NCI-H2196 (cell line): Measurements from ENCODE around the gene WWOX.

Experiments used
- DNase-seq: peaks from one replicate; lab custom pipeline; 2025; ENCODE audit not compliant: unreplicated experiment; lab: John Stamatoyannopoulos, UW

WWOX gene

DNA sequence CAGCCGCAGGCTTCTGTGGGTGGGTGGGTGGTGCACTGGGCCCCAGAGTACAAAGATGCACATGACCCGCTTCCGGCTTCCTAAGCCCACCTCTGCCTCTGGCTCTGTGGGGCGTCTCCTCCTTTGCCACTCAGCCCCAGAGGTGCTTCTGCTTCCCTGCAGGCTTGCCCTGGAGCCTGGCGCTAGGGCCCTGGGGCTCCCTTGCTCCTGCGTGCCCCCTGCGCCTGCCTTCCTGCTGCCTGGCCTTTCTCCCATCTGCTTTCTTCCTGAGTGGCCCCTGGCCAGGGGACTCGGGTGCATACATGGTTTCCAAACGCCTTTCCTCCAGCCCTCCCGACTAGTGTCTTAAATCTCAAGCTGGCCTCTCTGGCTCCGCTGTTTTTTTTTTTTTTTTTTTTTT is 3.4 kb downstream of the WWOX start:
- DNase-seq, result no peak

DNA sequence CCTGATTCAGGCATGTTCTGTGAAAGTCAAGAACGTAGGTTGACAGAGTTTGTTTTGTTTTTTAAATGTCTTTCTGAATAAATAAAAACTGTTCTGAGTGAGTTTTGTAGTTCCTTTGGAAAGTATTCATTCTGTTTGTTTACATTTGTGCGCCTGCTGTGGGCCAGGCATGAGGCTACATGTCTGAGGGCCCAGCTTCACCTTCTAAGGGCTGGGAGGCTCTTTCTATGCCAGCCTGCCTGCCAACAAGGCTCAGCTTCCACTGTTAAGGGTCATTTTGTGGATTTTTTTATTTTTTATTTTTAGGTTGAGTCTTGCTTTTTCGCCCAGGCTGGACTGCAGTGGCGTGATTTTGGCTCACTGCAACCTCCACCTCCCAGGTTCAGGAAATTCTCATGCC is 6.1 kb downstream of the WWOX start:
- DNase-seq, result no peak

DNA sequence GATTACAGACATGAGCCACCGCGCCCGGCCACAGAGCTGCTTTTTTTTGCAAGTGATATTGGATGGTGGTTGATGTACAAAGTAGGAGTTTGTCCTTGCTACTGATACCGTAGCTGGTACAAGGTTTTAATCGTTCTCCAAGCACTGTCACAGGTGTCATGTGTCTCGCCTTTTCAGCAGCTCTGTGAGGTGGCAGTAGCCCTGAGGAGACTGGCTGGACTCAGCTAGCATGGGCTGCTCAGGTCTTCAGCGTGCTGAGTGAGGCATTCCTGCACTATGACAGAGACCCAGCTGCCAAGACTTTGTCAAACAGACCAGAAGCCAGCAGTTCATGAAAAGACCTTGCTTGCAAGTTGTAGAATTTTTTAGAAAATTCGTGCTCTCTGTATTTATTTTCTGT is 7.2 kb downstream of the WWOX start:
- DNase-seq, result no peak

DNA sequence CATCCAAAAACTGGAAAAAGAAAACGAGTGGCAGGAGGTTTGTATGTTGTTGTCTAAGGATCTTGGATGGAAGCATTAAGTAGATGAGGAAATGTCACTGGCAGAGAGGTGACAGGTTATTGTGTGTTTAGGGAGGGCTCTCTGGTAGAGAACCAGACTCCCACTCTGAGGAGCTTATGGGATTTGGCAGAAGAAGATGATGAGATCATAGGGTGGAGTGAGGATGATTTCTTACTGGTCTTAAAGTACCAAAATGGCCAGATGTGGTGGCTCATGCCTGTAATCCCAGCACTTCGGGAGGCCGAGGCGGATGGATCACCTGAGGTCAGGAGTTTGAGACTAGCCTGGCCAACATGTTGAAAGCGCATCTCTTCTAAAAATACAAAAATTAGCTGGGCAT is 9.0 kb downstream of the WWOX start:
- DNase-seq, result no peak

DNA sequence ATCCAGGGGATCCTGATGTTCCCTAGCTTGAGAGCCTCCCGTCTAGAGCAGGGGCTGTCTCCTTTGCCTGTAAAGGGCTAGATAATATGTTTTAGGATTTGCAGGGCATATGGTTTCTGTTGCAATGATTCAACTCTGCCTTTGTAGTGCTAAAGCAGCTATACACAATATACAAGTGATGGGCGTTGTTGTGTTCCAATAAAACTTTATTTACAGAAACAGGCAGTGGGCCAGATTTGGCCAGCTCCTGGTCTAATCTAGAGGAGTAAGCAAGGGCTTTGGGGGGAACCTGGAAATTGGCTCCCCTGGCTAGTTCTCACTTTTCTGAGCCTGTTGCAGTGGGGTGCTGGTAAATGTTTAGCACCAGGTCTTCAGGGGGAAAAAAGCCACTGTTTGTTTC is 13.8 kb downstream of the WWOX start:
- no peak for DNase-seq

DNA sequence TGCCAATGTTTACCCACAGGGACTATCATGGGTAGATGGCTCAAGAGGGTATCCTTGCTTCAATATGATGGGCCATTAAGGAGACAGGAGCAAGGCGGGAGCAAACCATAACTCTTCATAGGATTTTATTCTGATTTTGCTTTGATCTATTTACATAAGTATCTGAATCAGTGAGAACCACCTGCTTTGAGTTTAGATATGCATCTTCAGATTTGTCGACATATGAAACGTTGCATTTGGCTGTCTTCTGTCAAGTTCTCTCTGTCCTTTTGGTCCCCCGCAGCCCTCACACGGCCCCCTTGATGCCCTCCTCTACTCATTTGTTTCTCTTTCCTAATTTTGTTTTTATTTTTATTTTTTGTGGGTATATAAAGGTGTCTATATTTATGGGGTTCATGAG is 16.2 kb downstream of the WWOX start:
- no peak for DNase-seq

DNA sequence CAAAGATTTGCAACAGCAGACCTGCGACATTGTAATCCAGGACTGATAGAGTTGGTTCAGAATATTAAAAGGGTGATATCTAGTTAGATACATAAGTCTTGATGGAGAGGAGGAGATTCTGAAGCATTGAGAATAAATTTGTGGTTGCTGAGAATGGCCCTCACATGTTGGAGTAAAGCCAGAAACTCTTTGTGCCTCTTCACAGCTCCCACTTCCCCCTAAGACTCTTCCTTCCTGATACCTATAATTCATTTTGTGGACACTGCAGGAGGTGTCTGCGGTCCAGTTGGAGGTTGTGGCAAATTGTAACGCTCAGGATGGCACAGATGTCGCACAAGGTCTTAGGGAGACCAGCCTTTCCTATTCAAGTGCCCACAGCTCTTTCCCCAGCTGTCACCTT is 17.5 kb downstream of the WWOX start:
- DNase-seq, result no peak

DNA sequence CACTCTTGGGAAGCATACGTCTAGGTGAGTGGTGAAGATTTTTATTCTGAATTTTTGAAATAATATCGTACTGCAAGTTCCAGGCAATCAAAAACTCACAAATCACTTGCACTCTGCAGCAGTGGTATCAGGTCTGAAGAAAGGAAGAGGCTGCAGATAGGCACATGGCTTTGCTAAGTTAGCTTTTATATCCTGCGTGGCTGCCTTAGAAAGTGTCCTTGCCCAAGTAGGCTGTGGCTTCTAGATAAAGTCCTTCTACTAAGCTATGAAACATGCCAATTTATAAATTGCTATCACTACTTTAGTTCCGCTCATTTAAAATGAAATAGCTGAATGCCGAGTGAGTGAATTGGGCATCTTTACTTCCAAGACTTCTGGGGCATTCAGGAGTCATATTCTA is 17.9 kb downstream of the WWOX start:
- DNase-seq, result no peak

DNA sequence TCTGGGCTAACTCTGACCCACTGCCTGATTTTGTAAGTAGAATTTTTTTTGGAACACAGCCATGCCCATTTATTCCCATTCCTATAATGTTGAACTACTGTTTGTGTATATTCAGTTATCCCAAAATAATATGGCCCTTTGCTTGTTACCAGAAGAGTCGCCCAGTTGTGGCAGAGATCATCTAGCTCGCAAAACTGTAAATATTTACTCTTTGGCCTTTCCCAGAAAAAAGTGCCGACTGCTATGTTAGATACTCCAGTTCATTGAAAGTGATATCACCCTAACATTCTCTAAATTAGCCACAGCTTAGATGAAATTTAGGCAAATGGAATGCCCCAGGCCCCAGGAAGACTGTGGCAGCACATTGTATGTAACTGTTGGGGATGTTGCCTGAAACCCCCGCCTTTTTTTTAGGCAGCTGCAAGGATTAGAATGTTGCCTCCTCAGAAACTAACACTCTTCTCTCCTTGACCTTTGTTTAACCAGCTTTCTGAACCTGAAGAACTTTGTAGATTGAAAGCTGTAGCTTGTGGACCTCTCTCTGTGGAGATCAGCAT is 19.1 kb downstream of the WWOX start:
- DNase-seq, result no peak

DNA sequence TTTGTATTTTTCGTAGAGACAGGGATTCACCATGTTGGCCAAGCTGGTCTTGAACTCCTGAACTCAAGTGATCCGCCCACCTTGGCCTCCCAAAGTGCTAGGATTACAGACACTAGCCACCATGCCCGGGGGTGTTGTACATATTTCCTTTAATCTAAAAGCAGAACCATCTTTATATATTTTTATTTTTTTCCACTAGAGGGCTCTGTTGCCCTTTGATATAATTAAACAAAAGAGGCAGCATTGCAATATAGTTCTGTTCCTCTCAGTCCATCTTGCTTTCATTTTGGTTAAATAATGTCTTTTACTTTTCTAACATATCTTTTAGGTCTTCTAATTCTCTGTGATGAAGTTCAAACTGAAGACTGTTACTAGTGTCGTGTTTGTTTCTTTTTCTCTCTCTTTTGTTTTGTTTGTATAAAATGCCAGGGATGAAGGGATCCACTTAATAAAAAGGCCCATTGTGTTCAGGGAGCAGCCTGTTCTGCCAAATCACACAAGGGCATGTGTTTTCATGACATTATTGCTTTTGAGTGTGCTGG is 23.4 kb downstream of the WWOX start:
- DNase-seq, result peak; percentile 60

DNA sequence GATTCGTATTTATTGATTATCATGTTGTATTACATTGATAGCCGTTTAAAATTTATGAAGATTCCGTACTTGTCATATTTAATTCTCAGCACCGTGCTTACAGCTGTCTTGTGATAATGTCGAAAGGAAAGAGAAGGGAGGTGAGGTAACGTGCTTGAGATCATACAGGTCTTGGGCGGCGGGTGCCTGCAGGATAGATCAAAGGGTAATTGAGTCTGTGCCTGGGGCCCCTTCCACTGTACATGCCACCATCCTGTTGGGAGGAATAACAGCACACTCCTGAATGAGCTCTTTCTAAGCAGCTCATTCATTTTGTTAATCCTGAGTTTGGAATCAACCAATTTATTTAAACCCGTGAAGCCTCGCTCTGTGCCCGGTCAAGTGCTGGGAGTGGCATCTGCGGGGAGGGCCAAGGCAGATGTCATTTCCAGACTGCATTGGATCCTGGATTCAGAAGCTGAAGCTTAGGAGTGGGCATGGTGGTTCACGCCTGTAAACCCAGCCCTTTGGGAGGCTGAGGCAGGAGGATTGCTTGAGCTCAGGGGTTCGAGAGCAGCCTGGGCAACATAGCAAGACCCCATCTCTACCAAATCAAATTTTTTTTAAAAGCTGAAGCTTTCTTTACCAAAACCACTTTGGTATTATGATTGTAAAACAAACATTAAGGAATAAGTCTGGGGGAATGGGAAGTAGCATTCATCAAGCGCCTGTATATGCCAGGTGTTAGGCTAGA is 25.8 kb downstream of the WWOX start:
- DNase-seq, result no peak

DNA sequence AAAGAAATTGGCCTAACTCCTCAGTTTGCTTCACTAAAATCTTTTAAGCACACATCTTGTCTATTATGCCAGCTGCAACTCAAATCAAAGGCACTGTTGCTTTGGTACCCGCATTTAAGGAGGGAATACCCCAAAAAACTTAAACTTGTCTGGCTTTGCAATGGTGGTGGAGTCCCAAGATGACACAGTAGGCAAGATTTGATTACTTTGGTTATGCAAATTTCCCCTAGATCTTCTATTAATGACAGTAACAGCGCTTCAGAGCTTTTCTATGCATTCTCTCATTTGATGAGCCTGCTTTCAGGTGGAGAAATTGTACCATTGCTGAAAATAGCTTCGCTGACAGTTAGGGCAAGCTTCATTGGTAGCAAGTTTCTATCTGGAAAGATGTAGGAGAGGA is 27.2 kb downstream of the WWOX start:
- DNase-seq, result no peak

DNA sequence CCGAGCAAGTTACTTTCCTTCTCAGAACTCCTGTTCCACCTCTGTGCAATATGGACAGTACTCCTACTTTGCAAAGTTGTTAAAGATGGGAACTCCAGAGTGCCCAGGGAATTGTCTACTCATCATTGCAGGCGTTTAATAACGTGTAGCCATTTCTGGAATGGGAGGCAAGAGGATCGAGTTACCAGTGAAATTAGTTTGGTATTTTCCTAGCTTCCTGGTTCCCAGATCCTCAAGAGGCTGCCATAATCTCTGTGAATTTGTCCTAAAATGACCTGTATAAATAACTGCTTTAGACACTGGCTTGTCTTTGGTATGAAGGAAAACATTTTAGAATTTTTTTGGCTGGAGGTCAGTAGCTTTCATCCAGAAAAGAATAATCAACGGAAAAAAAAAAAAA is 27.7 kb downstream of the WWOX start:
- DNase-seq, result peak; percentile 11

DNA sequence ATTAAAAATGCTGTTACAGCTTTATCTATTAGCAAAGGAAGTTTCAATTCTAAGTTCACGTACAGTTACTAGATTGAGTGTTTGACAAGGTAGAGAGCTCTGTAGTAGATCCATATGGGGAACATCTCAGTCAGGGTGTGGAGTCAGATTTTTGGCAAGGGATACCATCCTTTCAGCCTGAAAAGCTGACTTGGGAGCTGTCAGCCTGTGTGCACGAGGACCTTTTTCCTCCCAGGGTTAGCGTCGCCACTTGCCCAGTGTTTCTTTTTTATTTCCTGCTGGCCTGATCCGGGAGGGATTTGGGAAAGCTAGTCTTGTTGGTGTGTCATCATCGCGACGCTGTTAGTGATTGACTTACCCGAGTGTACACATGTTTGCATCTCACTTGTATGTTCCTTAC is 29.5 kb downstream of the WWOX start:
- DNase-seq, result no peak

DNA sequence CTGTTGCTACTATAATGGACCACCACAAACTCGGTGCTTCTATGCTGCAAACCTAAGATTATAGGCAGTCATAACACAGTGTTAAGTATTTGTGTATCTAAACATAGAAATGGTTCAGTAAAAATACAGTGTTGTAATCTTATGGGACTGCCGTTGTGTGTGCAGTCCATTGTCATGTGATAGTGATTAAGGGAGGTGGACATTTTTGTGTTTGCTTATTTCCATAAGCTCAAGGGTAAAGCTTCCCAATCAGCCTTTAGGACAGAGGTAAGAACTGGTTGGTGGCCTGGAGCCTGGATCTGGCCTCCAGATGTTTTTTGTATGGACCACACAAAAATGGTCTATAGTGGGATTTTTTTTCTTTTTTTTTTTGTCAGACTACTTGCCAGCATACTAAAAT is 29.9 kb downstream of the WWOX start:
- DNase-seq, result no peak

DNA sequence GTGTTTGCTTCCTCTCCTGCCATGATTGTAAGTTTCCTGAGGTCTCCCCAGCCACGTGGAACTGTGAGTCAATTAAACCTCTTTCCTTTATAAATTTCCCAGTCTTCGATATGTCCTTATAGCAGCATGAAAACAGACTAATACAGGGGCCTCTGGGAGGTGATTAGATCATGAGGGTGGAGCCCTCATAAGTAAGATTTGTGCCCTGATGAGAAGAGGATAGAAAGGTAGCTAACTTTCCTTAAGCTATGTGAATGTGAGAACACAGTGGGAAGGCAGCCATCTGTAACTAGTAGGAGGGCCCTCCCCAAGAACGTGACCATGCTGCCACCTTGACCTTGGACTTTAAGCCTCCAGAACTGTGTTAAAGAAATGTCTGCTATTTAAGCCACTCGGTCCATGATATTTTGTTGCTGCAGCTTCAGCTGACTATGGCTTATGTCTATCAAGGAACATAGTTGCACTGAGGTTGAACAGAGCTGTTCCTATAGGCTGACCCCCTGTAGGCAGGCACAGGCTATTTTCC is 30.7 kb downstream of the WWOX start:
- no peak for DNase-seq

DNA sequence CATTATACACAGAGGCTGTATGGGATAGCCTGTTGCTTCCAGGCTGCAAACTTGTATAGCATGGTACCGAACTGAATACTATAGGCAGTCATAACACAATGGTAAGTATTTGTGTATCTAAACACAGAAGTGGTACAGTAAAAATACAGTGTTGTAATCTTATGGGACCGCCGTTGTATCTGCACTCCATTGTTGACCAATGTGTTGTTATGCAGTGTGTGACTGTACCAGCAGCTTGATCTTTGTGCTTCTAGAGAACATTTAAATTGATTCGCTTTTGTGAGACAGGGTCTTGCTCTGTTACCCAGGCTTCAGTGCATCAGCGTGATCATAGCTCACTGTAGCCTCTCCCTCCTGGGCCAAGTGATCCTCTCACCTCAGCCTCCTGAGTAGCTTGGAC is 31.5 kb downstream of the WWOX start:
- no peak for DNase-seq

DNA sequence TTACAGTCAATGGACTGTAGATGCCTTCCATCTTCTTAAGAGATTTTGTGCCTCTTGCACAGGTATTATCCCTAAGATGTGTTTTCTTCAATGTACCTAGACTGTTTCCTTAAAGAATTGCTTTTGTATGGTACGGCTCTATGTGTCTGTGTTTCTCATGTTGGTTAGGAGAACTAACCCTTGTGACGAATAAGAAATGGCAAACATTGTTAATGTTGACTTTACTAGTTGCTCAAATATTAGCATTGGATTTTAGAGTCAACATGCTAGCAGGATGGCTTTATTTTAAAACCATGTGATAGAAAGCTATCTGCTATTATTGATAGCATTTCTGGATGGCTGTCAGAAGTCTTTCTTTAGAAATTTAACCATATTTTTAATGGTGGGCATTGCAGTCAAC is 34.5 kb downstream of the WWOX start:
- peak; percentile 11 for DNase-seq

DNA sequence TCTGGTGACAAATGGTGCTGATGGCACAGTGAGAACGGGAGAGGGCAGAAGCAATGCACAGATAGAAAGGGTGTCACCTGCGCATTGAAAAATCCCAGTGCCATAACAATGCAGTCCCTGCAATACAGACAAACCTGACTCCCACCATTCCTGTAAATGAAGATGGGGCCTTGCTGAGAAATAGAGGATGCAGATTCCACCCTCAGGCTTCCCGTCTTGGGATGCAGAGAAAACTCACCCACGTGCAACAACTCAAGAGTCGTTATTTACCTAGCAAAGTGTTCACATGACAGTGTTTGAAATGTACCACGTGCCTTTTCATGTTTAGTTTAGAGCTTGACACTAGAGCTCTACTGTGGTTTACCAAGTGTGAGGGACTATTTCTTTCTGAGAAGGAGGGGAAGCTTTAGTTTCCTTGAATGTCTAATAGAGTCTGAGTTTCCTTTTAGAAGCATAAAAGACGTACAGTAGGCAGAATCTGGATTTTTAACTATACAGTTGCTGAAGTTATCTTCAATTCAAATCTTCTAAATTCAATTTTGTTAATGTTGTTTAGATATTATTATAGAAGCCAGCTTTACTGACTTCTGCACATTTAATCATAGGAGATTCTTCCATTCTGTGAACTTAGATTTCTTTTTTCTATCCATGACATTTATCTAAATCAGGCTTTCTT is 35.6 kb downstream of the WWOX start:
- no peak for DNase-seq

DNA sequence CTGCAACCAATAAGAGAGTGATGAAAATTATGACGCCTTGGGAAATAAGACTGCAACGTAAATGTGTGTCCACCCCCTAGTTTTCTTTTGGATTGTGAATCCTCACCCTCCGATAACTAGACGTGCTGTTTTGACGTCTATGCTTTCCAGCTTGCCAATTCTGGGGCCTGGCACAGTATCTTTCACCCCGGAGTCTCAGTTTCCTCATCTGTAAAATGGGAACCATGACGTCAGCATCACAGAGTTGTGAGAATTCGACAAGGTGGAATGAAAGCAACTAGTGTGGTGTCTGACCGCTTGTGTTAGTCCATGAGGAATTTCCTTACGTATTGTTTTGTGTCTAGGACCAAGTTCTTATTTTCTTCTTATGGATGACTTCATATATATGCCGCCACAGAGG is 37.7 kb downstream of the WWOX start:
- no peak for DNase-seq

DNA sequence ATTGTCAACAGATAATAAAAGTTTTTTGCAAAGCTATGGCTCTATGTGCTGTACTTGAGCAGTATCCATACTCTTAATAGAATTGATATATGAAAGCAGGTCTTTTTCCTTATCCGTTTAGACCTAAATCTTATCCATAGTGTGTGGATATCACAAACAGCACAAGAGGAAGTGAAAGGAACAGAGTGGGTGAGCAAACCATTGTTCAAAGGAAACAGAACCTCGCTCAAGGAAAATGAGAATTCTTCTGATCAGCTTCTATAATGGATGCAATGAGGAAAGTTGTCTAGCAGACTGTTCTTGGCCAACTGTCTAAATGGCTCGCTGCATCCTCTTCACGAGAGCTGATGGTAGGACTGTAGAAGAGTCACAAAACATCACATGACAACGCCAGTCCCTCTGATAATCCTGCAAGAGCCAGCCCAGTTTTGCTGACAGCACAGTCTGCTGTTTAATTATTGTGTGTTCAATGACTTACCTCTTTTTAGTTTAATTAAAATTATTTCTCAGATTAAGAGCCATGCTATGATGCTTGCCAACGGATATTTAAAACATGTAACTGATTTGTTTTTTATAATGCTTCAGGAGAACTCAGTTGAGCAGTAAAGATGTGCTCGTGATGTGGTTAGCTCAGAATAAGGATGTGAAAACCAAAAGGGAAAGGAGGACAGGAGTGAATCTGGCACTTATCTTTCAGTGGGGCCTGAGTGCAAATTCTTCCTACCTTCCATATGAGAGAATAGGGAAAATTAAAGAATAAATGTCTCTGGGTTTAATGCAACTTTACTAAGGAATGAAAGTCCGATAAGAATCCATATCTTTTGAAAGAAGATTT is 38.5 kb downstream of the WWOX start:
- no peak for DNase-seq
